Prostate gland (tissue), 2 donors: ENCODE results near the gene ZNF132. TPM values are rescaled to one million over a fixed set of nuclear protein-coding genes. Genes with fewer than 3 reads are reported as not detected.
A peak's percentile ranks its signal among the peaks of the same experiment; 100 is the strongest.
"Not testable (repeated sequence)": the region's sequence is repeated elsewhere in the genome, so short reads cannot be mapped to it uniquely, and the experiment has no call there.

Experiments used
- DNase-seq: peaks from one replicate; pipeline ENCODE4 v3.0.0-alpha.2; 2019; ENCODE audit warnings: low spot score
- H3K27ac ChIP-seq, 2 donors: fragments of 200-600 bp; sonication (generic); 2 replicates each; pipeline ENCODE4 v1.5.1; 2017 to 2019
- H3K27me3 ChIP-seq: fragments of 200-600 bp; sonication (generic); replicated peaks from 2 replicates; pipeline ENCODE4 v1.5.1; 2019; ENCODE audit not compliant: insufficient read depth
- H3K36me3 ChIP-seq, 2 donors: fragments of 200-600 bp; sonication (generic); 1 replicate in 1 of 2; 2 replicates in 1 of 2; pipeline versions ENCODE4 v1.5.1 to v1.8.1; 2017 to 2019
- H3K4me1 ChIP-seq: fragments of 200-600 bp; sonication (generic); replicated peaks from 2 replicates; pipeline ENCODE4 v1.5.1; 2019
- H3K4me3 ChIP-seq, 2 donors: fragments of 200-600 bp; sonication (generic); 2 replicates each; pipeline ENCODE4 v1.5.1; 2017 to 2019
- H3K9me3 ChIP-seq: fragments of 200-600 bp; sonication (generic); 2 replicates; pipeline ENCODE4 v1.5.1; 2017
- CTCF ChIP-seq, 4 experiments: fragments of 200-600 bp in 2 of 4; fragments of 450-650 bp in 2 of 4; sonication (generic) in 2 of 4; IDR thresholded peaks; 1 replicate in 3 of 4; 2 replicates in 1 of 4; pipeline ENCODE4 v1.5.1; 2016 to 2019; ENCODE audit warnings: antibody characterized with exemption in 4 of 4, mild to moderate bottlenecking in 2 of 4, moderate library complexity in 2 of 4
- POLR2A ChIP-seq: fragments of 450-650 bp; IDR thresholded peaks from one replicate; pipeline ENCODE4 v1.6.1; 2016; ENCODE audit warnings: antibody characterized with exemption, mild to moderate bottlenecking
- POLR2AphosphoS5 ChIP-seq: sonication (generic); formaldehyde crosslinking; IDR thresholded peaks from one replicate; pipeline ENCODE4 v1.6.1; 2017; ENCODE audit warnings: antibody characterized with exemption
- WGBS: methylation state at CpG from one replicate; pipeline ENCODE4 v1.1.5; 2018; 5-methylcytosine and 5-hydroxymethylcytosine counted together
- intact Hi-C: fragments of 100-400 bp; cut with DNase I; formaldehyde crosslinking; loops from one replicate; pipeline ENCODE4 v1.14.2; 2022
- total RNA-seq, 2 donors: library from RNA; depleted of rRNA; stranded (reverse); fragments of >200 nt; gene quantifications; one replicate each; pipeline ENCODE4 v1.1.0, GENCODE V29; 2016

ZNF132 gene
- total RNA-seq, 2 donors from 2014 or later = 8.1 to 12.2 TPM

GRCh38 chr19:58471736-58472135 is 31.8 kb upstream of the ZNF132 start:
- no peak for TF ChIP-seq CTCF (IDR thresholded peaks at IDR 0.05)
- TF ChIP-seq POLR2A = no peak
- TF ChIP-seq POLR2AphosphoS5 = no peak
- peaks cover 8% of the 10 kb centered on the region for H3K4me1 ChIP-seq
- 95% methylated on average over 38 of the region's 39 CpGs for WGBS
- DNase-seq = no peak
- no peaks in the 10 kb centered on the region for H3K27me3 ChIP-seq
- no peaks in the 10 kb centered on the region for H3K9me3 ChIP-seq
- no peak overlapping the region for H3K27ac ChIP-seq
- H3K36me3 ChIP-seq = peaks cover 5 to 10% of the 10 kb centered on the region in 2 donors
- no peak overlapping the region for H3K4me3 ChIP-seq
- intact Hi-C loops = no loop called here

GRCh38 chr19:58470837-58471543 is 31.0 kb upstream of the ZNF132 start:
- H3K4me1 ChIP-seq, H3K4me3 ChIP-seq, H3K27me3 ChIP-seq, intact Hi-C loops, H3K9me3 ChIP-seq, H3K27ac ChIP-seq, H3K36me3 ChIP-seq, DNase-seq: not testable (repeated sequence)
- 90% methylated on average over 20 of the region's 53 CpGs for WGBS

GRCh38 chr19:58469241-58470013 is 29.5 kb upstream of the ZNF132 start:
- Histone ChIP-seq H3K36me3 (peaks cover 5 to 10% of the 10 kb centered on the region in 2 donors), H3K4me3 (no peak overlapping the region), H3K9me3 (no peaks in the 10 kb centered on the region), H3K27ac (no peak overlapping the region), H3K27me3 (no peaks in the 10 kb centered on the region), H3K4me1 (peaks cover 6% of the 10 kb centered on the region)
- WGBS = 92% methylated on average over 17 of the region's 17 CpGs
- intact Hi-C loops = no loop called here
- no peak for DNase-seq
- TF ChIP-seq POLR2A = no peak
- TF ChIP-seq POLR2AphosphoS5 = no peak
- TF ChIP-seq CTCF (IDR thresholded peaks at IDR 0.05) = no peak

- WGBS = 45% methylated on average over 5 of the region's 5 CpGs
- intact Hi-C loops = no loop called here
- Histone ChIP-seq H3K36me3 (peaks cover 5 to 10% of the 10 kb centered on the region in 2 donors), H3K9me3 (no peaks in the 10 kb centered on the region), H3K27ac (no peak overlapping the region), H3K27me3 (no peaks in the 10 kb centered on the region), H3K4me1 (peaks cover 6% of the 10 kb centered on the region), H3K4me3 (no peak overlapping the region)
- no peak for TF ChIP-seq POLR2A
- TF ChIP-seq POLR2AphosphoS5 = no peak
- no peak for TF ChIP-seq CTCF (IDR thresholded peaks at IDR 0.05)
- DNase-seq = no peak
Measured at GRCh38 chr19:58468216-58468839, 28.4 kb upstream of the ZNF132 start.

- H3K27me3 ChIP-seq = no peaks in the 10 kb centered on the region
- H3K36me3 ChIP-seq = peaks cover 5 to 10% of the 10 kb centered on the region in 2 donors
- H3K27ac ChIP-seq = peak within 1 kb of the TSS; percentile 68 to 72
- DNase-seq = peak; percentile 99
- peak; percentile 99 for TF ChIP-seq POLR2AphosphoS5
- TF ChIP-seq CTCF (IDR thresholded peaks at IDR 0.05) = peak in 3 of 4 experiments; percentile 10 to 35 (median 27)
- TF ChIP-seq POLR2A = no peak
- peaks cover 6% of the 10 kb centered on the region for H3K4me1 ChIP-seq
- WGBS = 0% methylated on average over 85 of the region's 92 CpGs
- H3K4me3 ChIP-seq = peak within 1 kb of the TSS; percentile 71 to 96
- no peaks in the 10 kb centered on the region for H3K9me3 ChIP-seq
- intact Hi-C loops = no loop called here
Measured at GRCh38 chr19:58466760-58467589, 27.0 kb upstream of the ZNF132 start, which contains the start of gene ZNF324. Gene ZNF324 (plus strand): TSS chr19:58467080. CDS start chr19:58469186, 2,106 bp downstream.
